ENCODE data around the gene CALM1.

Gene CALM1

DNA sequence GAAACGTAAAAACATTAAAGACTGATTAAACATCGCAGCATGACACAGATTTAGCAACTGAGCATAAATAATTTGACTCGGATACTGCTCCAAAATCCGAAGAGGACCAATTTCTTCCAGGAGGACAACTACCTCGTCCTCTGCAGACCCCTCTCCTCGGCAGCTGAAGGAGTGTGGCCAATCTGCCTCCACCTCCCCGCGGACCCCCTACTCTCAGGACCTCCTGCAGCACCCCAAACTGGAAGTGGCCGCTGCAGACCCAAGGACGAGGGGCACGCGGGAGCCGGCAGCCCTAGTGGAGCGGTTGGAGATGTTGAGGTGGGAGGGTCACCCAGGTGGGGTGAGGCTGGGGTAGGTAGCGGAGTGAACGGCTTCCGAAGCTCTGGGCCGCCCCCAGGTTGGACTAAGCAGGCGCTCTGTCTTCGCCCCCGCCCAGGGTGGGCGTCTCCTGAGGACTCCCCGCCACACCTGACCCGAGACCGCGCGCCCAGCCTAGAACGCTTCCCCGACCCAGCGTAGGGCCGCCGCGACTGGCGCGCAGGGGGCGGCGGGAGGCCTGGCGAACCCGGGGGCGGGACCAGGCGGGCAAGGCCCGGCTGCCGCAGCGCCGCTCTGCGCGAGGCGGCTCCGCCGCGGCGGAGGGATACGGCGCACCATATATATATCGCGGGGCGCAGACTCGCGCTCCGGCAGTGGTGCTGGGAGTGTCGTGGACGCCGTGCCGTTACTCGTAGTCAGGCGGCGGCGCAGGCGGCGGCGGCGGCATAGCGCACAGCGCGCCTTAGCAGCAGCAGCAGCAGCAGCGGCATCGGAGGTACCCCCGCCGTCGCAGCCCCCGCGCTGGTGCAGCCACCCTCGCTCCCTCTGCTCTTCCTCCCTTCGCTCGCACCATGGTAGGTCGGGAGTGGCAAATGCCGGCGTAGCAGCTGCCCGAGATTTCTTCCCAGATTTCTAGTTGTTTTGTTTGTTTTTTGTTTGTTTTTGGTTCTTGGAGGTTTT lies at the start of gene CALM1:
Gene CALM1, plus strand, starts transcription at position 689 of the 999 bp plus-strand sequence. Its CDS starts 202 bp downstream, at position 891.
- DNase-seq = peak; percentile 48

DNA sequence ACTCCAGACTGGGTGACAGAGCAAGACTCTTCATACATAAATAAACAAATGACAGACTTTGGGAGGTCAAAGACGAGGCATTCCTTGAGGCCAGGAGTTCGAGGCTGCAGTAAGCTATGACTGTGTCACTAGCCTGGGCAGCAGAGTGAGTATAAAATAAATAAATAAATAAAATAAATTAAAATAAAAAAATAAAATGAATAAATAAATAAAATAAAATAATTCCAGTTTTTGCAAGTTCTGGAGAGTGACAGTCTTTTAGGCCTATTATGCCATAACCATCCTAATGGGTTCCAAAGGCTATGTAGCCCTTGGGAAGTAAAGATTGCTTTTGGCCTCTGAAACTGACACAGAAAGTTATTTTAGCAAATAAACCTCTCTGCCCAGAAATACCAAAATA lies 48.6 kb upstream of the CALM1 start:
- DNase-seq = no peak

DNA sequence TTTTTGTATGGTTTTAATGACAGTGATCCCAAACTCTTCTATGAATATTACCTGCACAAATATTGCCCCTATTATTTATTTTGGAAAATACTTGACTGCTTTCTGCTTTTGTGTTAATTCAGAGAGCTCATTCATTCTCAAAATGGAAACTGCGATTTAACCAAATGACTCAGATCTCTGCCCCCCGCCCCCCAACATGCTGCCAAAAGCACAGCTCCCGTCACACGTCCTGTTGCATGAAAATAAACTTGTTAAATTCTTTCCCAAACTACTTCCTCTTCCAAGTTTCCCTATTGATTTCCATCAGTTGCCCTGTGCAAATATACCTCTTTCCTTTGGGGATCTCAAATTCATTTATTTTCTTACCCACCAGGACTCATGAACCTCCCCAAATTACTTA lies 47.1 kb upstream of the CALM1 start:
- no peak for DNase-seq

DNA sequence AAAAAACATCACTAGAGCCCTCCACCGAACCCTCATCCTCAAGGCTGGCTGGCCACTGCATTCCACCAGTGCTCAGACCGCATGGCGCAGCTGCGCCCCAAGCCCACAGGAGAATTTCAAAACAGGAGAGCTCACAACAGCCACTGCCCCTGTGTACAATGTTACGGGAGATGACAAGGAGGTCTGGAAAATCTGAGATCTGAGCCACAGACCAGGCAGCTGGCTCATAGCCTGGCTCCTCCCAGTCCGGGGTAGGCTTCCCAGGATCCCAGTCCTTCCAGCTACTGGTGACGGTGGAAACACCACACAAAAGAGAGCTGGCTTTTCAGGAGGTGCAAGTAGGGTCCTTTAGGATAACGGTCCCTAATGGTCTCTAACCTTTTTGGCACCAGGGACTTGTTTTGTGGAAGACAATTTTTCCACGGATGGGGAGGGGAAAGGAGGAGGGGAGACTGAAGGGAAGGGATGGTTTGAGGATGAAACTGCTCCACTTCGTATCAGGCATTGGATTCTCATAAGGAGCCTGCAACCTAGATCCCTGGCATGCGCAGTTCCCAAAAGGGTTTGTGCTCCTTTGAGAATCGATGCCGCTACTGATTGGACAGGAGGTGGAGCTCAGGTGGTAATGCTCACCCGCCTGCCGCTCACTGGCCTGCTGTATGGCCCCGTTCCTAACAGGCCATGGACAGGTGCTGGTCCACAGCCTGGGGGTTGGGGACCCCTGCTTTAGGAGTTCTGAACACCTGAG lies 42.1 kb upstream of the CALM1 start:
- DNase-seq = no peak

DNA sequence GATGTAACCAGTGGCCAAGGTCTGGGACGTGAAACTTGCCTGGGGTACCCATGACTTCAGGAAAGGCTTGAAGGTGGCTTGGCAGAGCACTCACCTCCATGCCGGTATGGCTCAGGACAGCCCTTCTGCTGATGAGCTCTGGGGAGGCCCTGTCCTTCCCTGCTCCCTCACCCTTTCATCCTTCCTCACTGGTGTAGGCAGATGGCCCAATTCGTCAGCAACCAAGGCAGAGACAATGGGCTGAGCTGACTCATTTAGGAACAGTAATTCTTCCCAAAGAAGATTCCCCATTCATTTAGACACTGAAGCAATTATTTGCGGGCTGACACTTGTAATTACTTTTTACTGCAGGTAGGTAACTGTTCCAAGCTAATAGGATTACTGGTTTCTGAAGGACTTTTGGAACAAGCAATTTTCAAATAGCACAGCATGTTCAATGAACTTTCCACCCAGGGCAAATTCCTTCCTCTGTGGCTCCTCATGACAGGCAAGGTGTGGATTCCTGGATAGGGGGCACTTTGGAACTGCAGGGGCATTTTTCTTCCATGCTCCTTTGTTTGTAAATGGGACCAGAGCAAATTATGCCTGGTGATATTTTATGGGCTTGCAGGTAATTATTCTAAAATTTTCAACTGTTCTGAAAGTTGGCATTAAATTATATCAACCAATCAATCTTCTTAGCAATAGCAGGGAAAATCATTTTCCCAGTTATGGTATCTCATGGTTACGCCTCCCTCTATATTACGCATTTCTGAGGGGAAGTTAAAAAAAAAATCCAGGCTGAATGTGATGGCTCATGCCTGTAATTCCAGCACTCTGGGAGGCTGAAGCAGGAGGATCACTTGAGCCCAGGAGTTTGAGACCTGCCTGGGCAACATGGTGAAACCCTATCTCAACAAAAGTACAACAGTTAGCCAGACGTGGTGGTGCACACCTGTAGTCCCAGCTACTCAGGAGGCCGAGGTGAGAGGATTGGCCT lies 41.0 kb upstream of the CALM1 start:
- no peak for DNase-seq

DNA sequence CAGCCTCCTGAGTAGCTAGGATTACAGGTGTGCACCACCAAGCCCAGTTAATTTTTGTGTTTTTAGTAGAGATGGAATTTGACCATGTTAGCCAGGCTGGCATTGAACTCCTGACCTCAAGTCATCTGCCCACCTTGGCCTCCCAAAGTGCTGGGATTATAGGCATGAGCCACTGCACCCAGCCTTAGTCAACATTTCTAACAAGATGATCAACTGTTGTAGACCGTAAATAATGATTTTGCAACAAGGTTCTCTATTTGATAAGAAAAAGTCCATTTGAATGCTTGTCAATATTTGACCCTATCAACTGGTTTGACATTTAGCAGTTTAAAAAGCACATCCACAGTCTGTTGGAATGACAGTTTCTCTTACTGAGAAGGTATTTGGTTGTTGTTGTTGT lies 39.9 kb upstream of the CALM1 start:
- no peak for DNase-seq

DNA sequence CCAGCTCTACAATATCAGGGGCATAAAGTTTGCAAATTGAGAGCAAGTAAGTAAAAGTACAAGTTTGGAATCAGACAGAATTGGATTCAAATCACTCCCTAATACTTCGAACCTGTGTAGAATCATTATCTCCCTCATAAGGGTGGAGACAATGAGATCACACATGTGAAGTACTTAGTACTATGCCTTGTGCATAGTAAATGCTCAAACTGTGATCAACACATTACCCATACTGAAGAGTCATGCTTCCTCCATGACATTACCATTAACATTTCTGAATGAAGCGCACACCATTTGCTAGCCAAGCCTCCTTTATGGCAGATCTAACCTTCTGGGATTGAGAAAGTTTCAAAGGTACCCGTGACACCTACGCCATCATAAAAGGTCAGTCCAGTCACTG lies 38.5 kb upstream of the CALM1 start:
- no peak for DNase-seq

DNA sequence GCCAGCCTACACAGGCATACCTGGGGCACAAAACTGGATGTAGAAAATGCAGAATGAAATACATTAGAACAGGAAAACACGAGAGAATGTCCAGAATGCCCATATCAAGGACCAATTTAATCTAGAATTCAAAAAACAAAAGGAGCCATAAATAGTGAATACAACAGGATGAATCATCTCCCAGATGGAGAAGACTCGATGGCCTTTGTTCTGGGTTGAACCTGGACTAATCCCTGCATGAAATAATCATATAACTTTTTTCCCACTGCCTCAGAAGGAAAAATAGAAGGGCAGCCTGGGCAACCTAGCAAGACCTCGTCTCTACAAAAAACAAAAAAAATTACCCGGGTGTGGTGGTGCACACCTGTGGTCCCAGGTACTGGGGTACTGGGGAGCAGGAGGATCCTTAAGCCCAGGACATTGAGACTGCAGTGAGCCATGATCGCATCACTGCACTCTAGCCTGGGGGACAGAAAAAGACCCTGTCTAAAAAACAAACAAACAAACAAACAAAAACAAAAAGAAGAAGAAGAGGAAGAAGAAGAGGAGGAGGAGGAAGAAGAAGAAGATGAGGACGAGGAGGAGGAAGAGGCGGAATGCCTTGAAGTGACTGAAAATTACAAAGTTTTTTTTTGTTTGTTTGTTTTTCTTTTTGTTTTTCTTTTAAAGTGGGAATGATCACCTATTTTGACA lies 34.8 kb upstream of the CALM1 start:
- DNase-seq = no peak

DNA sequence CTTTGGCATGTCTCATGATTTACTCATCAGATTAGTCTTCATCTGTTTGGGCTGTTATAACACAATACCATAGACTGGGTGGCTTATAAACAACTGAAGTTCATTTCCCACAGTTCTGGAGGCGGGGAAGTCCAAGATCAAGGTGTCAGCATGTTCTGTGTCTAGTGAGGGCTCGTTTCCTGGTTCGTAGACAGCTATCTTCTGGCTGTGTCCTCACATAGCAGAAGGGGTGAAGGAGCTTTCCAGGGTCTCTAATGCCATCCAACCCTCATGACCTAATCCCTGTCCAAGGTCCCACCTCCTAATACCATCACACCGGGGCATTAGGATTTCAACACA lies 34.3 kb upstream of the CALM1 start:
- no peak for DNase-seq

DNA sequence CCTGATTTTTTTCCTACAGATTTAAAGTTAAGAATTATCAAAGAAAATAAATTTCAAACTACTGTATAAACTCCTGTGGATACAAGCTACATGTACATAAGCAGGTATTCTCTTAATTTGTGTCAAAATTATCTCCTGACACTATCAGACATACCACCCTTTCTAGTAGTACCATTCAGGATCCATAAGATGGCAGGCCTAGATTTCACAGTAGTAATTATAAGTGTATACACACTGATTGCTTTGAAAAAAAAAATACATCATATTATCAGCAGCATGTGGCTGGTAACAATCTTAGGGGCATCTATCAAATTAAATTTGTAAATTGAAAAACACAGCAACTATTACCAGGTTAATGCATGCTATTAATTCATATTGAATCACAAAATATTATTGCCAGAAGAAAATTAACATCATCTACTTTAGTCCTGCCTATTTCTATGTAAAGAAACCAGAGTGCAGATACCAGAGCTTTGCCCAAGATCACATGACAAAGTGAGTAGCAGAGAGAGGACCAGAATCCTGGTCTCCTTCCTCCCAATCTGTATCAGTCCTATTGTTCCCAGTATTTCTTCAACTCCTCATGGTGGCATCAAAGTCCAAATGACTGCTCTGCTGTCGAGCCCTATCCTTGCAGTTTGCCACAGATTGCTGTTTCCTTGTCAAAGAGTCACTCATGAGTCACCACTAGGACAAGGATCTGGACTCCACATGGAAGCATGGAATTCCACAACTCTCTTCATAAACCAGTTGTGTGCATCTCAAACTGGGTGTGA lies 27.7 kb upstream of the CALM1 start:
- no peak for DNase-seq

DNA sequence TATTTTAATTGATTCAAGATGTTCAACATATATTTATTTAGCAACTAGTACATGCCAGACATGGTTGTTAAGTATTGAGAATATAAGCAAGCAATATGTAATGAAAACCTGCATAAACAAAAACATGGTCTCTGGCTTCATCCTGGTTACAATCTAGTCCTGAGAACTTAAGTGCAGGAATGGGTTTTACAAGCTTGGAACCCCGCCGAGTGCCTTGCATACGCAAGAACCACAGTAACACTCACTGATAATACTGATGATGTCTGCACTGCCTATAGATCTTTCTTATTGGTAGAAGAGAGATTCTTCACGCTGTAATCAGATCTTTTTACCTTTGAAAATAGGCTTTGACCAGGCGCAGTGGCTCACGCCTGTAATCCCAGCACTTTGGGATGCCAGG lies 22.9 kb upstream of the CALM1 start:
- no peak for DNase-seq

DNA sequence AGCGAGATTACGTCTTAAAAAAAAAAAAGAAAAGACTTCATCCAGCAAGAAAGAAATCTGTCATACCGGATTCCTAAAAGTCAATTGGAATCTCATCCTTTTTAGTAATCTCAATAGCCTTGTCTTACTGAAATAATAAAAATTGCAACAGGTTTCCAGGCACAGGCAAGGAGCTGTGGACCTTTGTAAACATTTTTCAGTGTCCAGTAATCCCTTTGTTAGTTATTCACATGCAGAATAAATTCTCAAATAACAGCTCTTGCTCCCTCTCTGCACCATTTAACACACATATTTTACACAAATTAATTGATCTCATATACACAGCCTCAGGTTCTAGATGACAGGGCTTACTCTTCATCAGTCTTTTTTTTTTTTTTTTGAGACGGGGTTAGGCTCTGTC lies 22.0 kb upstream of the CALM1 start:
- DNase-seq = no peak

DNA sequence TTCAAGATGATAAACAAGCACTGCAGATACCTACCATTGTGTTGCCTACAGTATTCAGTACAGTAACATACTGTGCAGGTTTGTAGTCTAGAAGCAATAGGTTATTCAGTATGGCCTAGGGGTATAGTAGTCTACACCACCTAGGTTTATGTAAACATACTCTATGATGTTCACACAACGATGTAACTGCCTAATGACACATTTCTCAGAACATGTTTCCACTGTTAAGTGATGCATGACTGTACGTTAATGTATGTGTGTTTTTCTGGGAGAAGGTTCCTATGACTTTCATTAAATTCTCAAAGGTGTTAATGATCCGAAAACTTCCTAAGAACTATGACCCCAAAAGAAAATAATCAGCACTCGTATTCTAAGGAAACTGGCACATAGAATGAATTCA lies 20.9 kb upstream of the CALM1 start:
- no peak for DNase-seq

DNA sequence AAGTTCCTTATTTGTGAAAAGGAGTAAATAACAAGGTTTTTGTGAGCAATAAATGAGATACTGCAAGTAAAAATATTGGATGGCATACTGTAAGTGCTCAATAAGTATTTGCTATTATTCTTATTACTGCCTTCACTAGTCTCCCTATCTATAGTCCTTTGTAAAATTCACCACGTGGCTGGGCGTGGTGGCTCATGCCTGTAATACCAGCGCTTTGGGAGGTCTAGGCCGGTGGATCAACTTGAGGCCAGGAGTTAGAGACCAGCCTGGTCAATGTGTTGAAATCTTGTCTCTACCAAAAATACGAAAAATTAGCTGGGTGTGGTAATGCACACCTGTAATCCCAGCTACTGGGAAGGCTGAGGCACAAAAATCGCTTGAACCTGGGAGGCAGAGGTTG lies 18.6 kb upstream of the CALM1 start:
- no peak for DNase-seq

DNA sequence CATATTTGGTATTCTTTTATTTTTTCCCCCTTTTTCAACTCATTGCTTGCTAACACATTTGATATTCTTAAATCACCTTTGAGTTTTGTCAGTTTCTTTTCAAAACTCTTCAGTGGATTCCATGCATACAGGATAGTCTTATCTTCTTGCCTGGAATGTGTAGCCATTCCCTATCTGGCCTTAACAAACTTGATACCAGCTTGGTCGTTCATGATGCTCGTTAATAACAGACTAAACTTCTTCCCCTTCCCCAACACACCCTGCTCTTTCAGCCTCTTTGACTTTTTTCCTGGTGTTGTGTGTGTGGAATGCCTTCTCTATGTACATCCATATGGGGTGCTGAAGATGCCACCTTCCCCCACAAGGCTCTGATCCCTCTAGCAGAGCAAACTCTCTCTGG lies 17.7 kb upstream of the CALM1 start:
- DNase-seq = no peak

DNA sequence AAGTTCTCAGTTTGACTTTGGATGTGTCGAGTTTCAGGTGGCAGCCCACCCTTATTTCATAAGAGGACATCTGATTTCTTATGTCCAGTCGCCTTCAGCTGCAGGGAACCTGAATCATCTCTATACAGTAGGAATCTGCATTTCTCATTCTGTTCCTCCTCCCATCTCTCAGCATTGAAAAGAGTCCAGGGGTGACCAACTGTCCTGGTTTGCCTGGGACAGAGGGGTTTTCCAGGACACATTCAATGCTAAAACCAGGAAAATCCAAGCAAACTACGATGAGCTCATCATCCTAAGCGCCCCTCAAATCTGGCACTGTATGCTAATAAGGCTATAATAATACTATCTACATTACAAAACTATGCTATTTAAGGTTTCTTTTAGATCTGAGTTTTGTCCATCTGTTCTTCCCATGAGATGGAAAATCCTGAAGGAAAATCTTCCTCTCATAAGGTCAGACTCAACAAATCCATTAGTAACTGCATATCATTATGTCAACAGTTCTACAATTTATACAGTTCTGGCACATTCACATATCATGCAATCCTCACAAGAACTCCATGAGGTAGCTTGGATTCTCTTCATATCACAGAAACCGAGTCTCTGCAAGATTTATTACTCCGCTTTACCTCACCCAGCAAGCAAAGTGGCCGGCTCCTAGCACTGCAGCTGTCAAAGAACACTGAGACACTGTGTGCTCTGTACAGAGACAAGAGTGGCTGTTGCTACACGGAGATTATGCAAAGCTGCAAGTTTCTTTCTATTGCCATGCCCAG lies 15.6 kb upstream of the CALM1 start:
- no peak for DNase-seq

DNA sequence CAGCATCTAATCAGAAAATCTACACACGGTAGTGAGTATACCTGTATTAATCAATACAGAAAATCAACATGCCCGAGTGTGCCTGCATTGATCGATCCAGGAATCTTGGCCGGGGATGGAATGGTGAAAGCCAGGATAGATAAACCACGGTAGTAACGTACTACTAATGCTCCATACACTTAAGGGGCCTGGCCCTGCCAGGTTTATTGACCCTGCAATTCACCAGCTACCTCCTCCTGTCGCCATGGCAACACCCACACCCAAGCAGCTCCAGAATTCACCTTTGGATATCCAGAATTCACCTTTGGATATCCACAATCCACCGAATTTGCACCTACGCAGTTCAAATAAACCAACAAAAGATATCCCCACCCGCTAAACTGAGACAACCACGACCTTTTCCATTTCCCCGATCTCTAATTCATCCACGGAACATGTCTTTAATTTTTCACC lies 14.8 kb upstream of the CALM1 start:
- DNase-seq = no peak

DNA sequence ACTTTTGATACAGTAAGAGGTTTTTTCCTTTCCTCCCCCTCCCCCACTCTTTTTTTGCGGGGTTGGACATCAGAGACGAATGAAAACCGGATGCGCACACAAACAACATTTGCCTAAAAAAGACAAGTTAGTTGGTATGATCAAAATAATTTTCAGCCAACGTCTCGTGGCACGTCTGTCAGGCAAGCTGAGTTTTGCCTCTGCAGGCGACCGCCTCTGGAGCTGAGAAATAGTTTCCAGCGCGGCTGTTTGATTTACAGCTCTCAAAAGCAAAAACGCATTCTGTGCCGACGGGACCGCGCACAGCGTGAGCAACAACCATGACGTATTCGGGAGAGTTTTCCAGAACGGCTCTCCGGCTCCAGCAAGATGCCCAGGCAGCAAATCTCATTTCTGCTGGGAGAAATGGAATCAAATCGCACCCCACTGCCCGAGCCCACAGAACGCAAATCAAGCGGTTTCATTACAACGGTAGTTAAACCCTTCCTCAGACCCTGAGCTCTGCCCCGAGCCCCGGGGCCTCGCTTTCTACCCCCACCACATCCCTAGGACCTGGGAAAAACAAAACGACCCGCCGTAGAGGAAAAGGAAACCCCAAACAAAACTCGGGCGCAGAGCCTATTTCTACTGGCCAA lies 14.2 kb upstream of the CALM1 start:
- DNase-seq = peak; percentile 23

DNA sequence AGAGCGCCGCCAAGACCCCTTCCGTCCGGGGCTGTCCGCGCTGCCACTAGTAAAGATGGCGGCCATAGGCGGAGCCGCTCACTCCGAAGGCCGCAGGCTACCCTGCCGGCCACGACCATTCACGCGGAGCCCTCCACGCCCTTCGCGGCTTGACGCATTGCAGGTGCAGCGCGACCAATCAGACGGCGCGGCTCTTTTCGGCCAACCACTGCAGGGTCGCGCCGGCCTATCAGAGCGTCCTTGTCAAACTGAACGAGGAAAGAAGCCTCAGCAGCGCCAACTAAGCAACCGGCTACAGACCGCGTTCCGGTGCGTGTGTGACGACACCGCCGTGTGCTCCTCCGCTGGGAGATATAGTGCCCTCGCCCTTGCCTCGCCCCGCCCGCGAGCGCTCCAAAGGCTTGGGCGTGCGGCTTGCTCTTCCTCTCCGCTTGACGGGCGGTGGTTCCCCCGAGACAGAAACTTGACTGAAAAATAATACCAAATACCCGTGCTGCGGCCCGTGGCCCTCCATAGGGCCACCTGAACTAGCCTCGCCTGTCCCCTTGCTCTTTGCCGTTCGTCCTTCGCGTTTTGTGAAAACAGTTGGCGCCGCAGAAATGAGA lies 13.6 kb upstream of the CALM1 start:
- DNase-seq = peak; percentile 87

Measured in GOT3 (cell line).